Smooth muscle cell of the brain vasculature (primary cell): ENCODE data around the gene SPC24.
"Not testable (repeated sequence)": the region's sequence is repeated elsewhere in the genome, so short reads cannot be mapped to it uniquely, and the experiment has no call there.

ENCODE experiments used
- DNase-seq: peaks from one replicate; pipeline ENCODE4 v3.0.0-alpha.2; 2012; ENCODE audit warnings: low read depth, low spot score

The SPC24 gene

DNA sequence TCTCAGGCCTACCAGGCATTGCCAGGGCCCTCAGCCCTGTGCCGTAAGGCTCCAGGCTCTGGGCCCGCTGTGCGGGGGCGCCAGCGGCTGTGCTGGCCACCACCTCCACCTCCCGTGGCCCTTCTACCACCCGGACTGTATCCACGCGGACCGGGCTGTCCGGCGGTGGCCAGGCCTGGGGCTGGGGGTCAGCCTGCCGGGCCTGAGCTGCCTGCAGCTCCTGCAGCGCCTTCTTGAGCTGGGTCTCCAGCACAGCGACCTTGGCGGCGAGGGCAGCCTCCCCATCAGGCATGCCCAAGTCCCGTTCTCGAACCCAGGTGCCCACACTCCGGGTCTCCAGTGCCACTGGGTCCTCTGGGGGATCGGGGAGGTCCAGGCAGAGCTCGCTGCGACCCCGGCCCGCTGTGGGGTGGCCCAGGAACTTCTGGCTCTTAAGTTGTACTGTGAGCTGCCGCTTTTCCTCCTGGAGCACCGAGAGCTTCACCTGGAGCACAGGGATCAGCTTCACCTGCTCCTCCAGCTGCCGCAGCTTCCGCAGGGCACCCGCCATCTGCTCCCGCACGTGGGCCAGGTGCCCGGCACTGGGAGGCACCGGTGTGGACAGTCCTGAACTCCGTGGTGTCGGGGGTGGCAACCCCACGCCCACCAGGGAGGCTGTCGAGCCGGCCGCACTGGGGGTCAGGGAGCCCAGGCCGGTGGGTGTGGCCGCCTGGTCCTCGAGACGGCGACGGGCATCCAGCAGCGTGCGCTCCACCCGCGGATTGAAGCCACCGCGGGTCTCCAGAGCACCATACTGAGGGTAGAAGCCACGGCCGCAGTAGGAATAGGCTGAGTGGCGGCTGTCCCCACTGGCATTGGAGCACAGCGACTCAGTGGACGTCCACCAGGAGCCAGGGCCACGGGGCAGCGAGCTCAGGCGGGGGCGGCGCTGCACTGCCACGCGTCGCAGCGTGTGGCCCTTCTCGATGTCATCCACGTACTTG is 37.7 kb upstream of the SPC24 start:
- no peak for DNase-seq

- no peak for DNase-seq
Measured at GRCh38 chr19:11191934-11192333, 36.4 kb upstream of the SPC24 start.

DNA sequence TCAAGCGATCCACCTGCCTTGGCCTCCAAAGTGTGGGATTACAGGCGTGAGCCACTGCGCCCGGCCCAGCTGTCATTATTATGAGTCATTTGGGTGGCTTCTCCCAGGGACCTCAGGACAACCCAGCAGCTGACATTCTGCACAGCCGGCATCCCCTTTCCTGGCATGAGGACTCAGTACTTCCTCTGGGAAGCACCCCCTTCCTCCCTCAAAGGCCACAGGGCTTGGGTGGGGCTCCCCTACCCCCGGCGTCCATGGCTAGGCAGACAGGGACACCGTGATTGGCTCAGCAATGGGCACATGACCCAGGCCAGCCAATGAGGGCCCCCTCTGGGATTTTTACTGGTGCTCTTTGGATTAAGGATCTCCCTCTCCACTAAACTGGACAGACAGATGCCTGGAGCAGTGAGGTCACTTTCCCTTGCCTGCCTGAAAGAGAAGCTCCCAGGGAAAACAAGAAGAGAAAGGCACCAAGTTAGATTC is 35.7 kb upstream of the SPC24 start:
- DNase-seq = no peak

DNA sequence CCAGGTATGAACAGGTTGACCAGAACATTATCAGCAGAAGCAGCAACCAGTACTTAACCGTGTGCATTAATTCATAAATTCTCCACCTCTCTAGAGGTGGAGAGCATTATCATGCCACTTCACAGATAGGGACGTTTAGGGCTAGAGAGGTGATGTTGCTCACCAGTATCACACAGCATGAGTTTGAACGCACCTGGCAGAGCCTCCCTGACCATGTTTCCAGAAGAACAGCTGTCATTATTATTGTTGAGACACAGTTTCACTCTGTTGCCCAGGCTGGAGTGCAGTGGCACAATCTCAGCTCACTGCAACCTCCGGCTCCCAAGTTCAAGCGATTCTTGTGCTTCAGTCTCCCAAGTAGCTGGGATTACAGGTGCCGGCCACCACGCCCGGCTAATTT is 34.9 kb upstream of the SPC24 start:
- no peak for DNase-seq

- DNase-seq = no peak
Measured at GRCh38 chr19:11187441-11187840, 31.9 kb upstream of the SPC24 start.

DNA sequence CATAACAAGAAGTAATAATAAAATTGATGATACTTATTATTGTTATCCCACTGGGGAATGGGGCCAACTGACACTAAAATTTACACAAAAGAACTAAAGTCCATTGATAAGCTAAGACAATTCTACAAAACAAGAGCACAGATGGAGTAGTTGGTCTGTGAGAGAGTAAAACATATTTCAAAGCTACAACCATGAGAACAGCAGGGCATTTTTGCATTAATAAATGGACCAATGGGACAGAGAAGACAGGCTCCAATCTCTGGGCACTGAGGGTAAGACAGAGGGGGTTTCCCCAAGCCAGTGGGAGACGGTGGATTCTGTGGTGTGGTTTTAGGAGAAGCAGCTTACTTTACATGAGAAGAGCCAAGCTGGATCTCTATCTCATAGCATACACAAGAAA is 27.4 kb upstream of the SPC24 start:
- no peak for DNase-seq

DNA sequence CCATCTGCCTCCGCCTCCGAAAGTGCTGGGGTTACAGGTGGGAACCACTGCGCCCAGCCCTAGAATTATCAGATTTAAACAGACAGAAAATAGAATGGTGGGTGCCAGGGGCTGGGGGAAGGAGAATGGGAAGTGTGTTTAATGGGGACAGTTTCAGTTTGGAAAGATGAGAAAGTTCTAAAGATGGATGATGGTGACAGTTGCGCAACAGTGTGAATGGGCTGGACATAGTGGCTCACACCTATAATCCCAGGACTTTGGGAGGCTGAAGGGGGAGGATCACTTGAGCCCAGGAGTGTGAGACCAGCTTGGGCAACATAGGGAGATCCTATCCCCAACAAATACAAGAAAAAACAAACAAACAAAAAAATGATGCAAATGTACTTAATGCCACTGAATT is 25.9 kb upstream of the SPC24 start:
- no peak for DNase-seq

GRCh38 chr19:11180975-11181374 is 25.4 kb upstream of the SPC24 start:
- DNase-seq = not testable (repeated sequence)

- no peak for DNase-seq
Measured at GRCh38 chr19:11180346-11180745, 24.8 kb upstream of the SPC24 start.

DNA sequence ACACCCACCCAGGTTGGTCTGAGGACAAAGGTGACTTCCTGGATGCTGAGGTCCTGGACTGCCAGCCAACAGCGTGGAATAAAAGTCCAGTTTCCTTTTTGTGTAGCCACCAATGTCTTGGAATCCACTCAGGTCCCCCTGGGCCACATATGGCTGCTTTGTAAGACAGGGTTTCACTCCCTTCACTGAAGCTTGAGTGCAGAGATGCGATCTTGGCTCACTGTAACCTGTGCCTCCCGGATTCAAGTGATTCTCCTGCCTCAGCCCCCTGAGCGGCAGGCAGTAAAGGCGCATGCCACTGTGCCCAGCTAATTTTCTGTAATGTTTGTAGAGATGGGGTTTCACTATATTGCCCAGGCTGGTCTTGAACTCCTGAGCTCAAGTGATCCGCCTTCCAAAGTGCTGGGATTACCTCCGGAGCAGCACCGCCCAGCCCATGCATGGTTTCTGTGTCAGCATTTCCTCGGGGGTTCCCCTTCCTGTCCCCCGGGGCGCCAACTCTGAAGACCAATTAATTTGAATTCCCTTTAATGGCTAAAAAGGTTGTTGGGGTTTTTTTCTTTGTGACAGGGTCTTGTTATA is 24.2 kb upstream of the SPC24 start:
- no peak for DNase-seq

- not testable (repeated sequence) for DNase-seq
Measured at GRCh38 chr19:11179145-11179465, 23.5 kb upstream of the SPC24 start.

- DNase-seq = no peak
Measured at GRCh38 chr19:11177592-11177991, 22.0 kb upstream of the SPC24 start.

GRCh38 chr19:11176466-11177193 is 21.0 kb upstream of the SPC24 start:
- DNase-seq = no peak

- no peak for DNase-seq
Measured at GRCh38 chr19:11175920-11176319, 20.3 kb upstream of the SPC24 start.

GRCh38 chr19:11174336-11174735 is 18.8 kb upstream of the SPC24 start:
- DNase-seq = no peak

- no peak for DNase-seq
Measured at GRCh38 chr19:11173516-11174155, 18.1 kb upstream of the SPC24 start.

GRCh38 chr19:11172576-11172975 is 17.0 kb upstream of the SPC24 start:
- DNase-seq = no peak

DNA sequence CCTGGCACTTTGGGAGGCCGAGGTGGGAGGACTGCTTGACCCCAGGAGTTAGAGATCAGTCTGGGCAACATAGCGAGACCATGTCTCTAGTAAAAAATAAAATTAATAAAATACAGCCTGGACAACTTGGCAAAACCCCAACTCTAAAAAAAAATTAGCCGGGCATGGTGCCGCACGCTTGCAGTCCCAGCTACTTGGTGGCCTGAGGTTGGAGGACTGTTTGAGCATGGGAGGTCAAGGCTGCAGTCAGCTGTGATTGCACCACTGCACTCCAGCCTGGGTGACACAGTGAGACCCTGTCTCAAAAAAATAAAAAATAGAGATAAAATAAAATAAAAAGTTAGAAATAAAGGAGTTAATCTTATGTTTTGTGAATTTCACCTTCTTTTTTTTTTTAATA is 15.6 kb upstream of the SPC24 start:
- DNase-seq = no peak

- no peak for DNase-seq
Measured at GRCh38 chr19:11169896-11170678, 14.5 kb upstream of the SPC24 start.

DNA sequence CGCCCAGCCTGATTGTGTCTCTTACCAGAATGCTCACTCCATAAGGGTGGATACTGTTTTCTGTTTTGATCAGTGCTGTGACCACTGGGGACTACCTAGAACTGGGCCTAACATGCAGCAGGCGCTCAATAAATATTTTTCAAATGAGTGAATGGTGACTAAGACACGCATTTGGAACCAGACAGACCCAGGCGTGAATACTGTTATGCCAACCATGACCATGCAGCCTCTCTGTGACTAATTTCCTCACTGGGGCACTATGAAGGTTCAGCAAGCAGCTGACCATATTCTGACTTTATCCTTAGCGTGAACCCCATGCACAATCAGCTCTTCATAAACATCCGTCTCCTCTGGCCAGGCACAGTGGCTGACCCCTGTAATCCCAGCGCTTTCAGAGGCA is 13.0 kb upstream of the SPC24 start:
- no peak for DNase-seq
